Gastrocnemius medialis (tissue), 4 donors: Measurements from ENCODE around the gene KRTAP20-3. TPM values are rescaled to one million over a fixed set of nuclear protein-coding genes. Genes with fewer than 3 reads are reported as not detected.

Experiments
- ATAC-seq, 2 donors: fragments of 150-250 bp; one replicate each; pipeline ENCODE4 v1.9.1; 2016
- DNase-seq, 2 donors: peaks; one replicate each; pipeline ENCODE4 v3.0.0-alpha.2; 2019
- H3K27ac ChIP-seq, 4 donors: fragments of 200-600 bp; sonication (generic); 1 replicate in 1 of 4; 2 replicates in 3 of 4; pipeline ENCODE4 v1.5.1; 2016 to 2018; ENCODE audit warnings: mild to moderate bottlenecking in 2 of 4, moderate library complexity in 1 of 4
- H3K27me3 ChIP-seq, 3 donors: fragments of 200-600 bp; sonication (generic) in 2 of 3; 1 replicate in 1 of 3; 2 replicates in 2 of 3; pipeline versions ENCODE4 v1.5.1 to v1.6.0; 2016 to 2019; ENCODE audit warnings: mild to moderate bottlenecking in 1 of 3, moderate library complexity in 1 of 3
- H3K36me3 ChIP-seq, 2 donors: fragments of 200-600 bp; sonication (generic) in 1 of 2; one replicate each; pipeline ENCODE4 v1.5.1; 2017 to 2018
- H3K4me1 ChIP-seq, 2 donors: fragments of 200-600 bp; sonication (generic) in 1 of 2; one replicate each; pipeline ENCODE4 v1.5.1; 2016 to 2017; ENCODE audit warnings: mild to moderate bottlenecking in 2 of 2
- H3K4me3 ChIP-seq, 4 donors: fragments of 200-600 bp; sonication (generic) in 3 of 4; 1 replicate in 1 of 4; 2 replicates in 3 of 4; pipeline ENCODE4 v1.5.1; 2016 to 2019; ENCODE audit warnings: mild to moderate bottlenecking in 2 of 4
- H3K9me3 ChIP-seq, 3 donors: fragments of 200-600 bp; sonication (generic) in 2 of 3; 1 replicate in 1 of 3; 2 replicates in 2 of 3; pipeline ENCODE4 v1.5.1; 2016 to 2019
- POLR2A ChIP-seq, 2 donors: fragments of 450-650 bp; IDR thresholded peaks; one replicate each; pipeline ENCODE4 v1.6.1; 2017; ENCODE audit warnings: antibody characterized with exemption in 2 of 2, mild to moderate bottlenecking in 2 of 2, moderate library complexity in 2 of 2
- in situ Hi-C, 4 donors: fragments of 200-750 bp; cut with MboI; loops; one replicate each; pipeline versions ENCODE4 v1.15.0 to v1.8.0; 2017; ENCODE audit warnings: low sequenced_read_pairs in 4 of 4
- intact Hi-C: fragments of 100-400 bp; cut with DNase I; formaldehyde crosslinking; loops from one replicate; pipeline ENCODE4 v1.15.1; 2023; ENCODE audit warnings: low total_unique reads
- total RNA-seq, 4 donors: library from RNA; depleted of rRNA; stranded (reverse); fragments of >200 nt; gene quantifications; one replicate each; pipeline versions ENCODE4 v1.1.0 to v1.2.3, GENCODE V29; 2016
- TF ChIP-seq, protein P1 (sequence below), 5 experiments: fragments of 450-650 bp in 3 of 5; fragments of 200-600 bp in 2 of 5; sonication (generic) in 2 of 5; IDR thresholded peaks in 4 of 5; conservative IDR thresholded peaks in 1 of 5; 1 replicate in 4 of 5; 2 replicates in 1 of 5; pipeline ENCODE4 v1.5.1; 2016 to 2019; ENCODE audit warnings: antibody characterized with exemption in 5 of 5, mild to moderate bottlenecking in 3 of 5, moderate library complexity in 3 of 5

Gene KRTAP20-3
- total RNA-seq, 4 donors from 2014 or later: not detected

DNA sequence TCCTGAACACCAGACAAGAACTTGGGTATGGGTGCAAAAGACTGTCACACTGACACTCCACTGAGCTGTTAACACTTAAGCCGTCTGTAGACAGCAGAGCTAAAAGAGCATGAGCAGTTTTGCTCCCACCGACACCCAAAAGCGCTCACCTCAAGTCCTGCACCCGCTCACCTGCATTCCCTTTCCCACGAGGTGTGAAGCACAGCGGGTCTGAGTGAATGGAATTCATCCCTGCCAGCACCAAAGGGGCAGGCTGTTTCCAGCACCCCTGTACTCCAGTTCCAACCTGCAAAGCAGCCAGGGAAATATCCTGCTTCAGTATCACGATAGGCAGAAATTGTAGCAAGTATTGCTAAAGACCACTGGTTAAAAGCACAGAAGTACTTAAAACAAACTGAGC lies 47.2 kb downstream of the KRTAP20-3 start:
- in situ Hi-C loops (loop anchor here in 1 of 4 donors (10.0 kb wide), 1 partner anchor 55 kb away; the partner anchor contains the start of gene KRTAP20-2), intact Hi-C loops (no loop called here)
- no peak overlapping the region for H3K27ac ChIP-seq
- H3K4me3 ChIP-seq: no peak overlapping the region
- no peaks in the 10 kb centered on the region for H3K36me3 ChIP-seq
- TF ChIP-seq POLR2A (IDR thresholded peaks at IDR 0.05): no peak
- TF ChIP-seq, protein P1, sequence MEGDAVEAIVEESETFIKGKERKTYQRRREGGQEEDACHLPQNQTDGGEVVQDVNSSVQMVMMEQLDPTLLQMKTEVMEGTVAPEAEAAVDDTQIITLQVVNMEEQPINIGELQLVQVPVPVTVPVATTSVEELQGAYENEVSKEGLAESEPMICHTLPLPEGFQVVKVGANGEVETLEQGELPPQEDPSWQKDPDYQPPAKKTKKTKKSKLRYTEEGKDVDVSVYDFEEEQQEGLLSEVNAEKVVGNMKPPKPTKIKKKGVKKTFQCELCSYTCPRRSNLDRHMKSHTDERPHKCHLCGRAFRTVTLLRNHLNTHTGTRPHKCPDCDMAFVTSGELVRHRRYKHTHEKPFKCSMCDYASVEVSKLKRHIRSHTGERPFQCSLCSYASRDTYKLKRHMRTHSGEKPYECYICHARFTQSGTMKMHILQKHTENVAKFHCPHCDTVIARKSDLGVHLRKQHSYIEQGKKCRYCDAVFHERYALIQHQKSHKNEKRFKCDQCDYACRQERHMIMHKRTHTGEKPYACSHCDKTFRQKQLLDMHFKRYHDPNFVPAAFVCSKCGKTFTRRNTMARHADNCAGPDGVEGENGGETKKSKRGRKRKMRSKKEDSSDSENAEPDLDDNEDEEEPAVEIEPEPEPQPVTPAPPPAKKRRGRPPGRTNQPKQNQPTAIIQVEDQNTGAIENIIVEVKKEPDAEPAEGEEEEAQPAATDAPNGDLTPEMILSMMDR (IDR thresholded peaks at IDR 0.05 in 4 of 5, conservative IDR thresholded peaks at IDR 0.05 in 1 of 5): no peak
- no peaks in the 10 kb centered on the region for H3K27me3 ChIP-seq
- no peaks in the 10 kb centered on the region for H3K9me3 ChIP-seq
- no peak for ATAC-seq
- DNase-seq: no peak
- no peaks in the 10 kb centered on the region for H3K4me1 ChIP-seq

Other genes starting within 250 kb of the KRTAP20-3 start
- not detected for gene KRTAP13-1, start 246.8 kb upstream of the KRTAP20-3 start, total RNA-seq
- not detected for gene KRTAP13-3, start 216.9 kb upstream of the KRTAP20-3 start, total RNA-seq
- gene KRTAP13-4, start 212.6 kb upstream of the KRTAP20-3 start, total RNA-seq: not detected
- gene KRTAP15-1, start 202.6 kb upstream of the KRTAP20-3 start, total RNA-seq: not detected
- not detected for gene KRTAP19-1, start 162.5 kb upstream of the KRTAP20-3 start, total RNA-seq
- not detected for gene KRTAP19-2, start 155.4 kb upstream of the KRTAP20-3 start, total RNA-seq
- gene KRTAP19-3, start 150.9 kb upstream of the KRTAP20-3 start, total RNA-seq: 10 to 100 TPM in 1 of 4 donors, 1 to 10 TPM in 2, not detected in 1; 1.0 to 12.9 (median 5.0) TPM
- gene KRTAP19-4, start 145.7 kb upstream of the KRTAP20-3 start, total RNA-seq: not detected
- not detected for gene KRTAP19-5, start 140.7 kb upstream of the KRTAP20-3 start, total RNA-seq
- not detected for gene KRTAP19-6, start 101.0 kb upstream of the KRTAP20-3 start, total RNA-seq
- not detected for gene KRTAP19-7, start 81.5 kb upstream of the KRTAP20-3 start, total RNA-seq
- gene KRTAP22-2, start 52.5 kb upstream of the KRTAP20-3 start, total RNA-seq: not detected
- gene KRTAP6-3, start 50.4 kb upstream of the KRTAP20-3 start, total RNA-seq: not detected
- gene KRTAP6-2, start 44.0 kb upstream of the KRTAP20-3 start, total RNA-seq: not detected
- not detected for gene KRTAP22-1, start 41.8 kb upstream of the KRTAP20-3 start, total RNA-seq
- gene KRTAP6-1, start 28.9 kb upstream of the KRTAP20-3 start, total RNA-seq: not detected
- gene KRTAP20-1, start 26.4 kb upstream of the KRTAP20-3 start, total RNA-seq: not detected
- not detected for gene KRTAP20-4, start 22.2 kb upstream of the KRTAP20-3 start, total RNA-seq
- gene KRTAP20-2, start 7.7 kb upstream of the KRTAP20-3 start, total RNA-seq: not detected
- gene KRTAP21-3, start 75.9 kb downstream of the KRTAP20-3 start, total RNA-seq: not detected
- gene KRTAP21-2, start 104.4 kb downstream of the KRTAP20-3 start, total RNA-seq: not detected
- not detected for gene KRTAP21-1, start 112.6 kb downstream of the KRTAP20-3 start, total RNA-seq
- gene KRTAP8-1, start 170.4 kb downstream of the KRTAP20-3 start, total RNA-seq: not detected
- not detected for gene KRTAP7-1, start 186.9 kb downstream of the KRTAP20-3 start, total RNA-seq
- gene KRTAP11-1, start 238.7 kb downstream of the KRTAP20-3 start, total RNA-seq: not detected